GM19395 (cell line): Measurements from ENCODE around the gene PADI2.

Experiments
- ATAC-seq: cut with Tn5 transposase; IDR thresholded peaks from one replicate; pipeline ENCODE4 v1.9.1; 2021; ENCODE audit warnings: mild to moderate bottlenecking, moderate library complexity; ENCODE audit not compliant: unreplicated experiment

Gene PADI2

DNA sequence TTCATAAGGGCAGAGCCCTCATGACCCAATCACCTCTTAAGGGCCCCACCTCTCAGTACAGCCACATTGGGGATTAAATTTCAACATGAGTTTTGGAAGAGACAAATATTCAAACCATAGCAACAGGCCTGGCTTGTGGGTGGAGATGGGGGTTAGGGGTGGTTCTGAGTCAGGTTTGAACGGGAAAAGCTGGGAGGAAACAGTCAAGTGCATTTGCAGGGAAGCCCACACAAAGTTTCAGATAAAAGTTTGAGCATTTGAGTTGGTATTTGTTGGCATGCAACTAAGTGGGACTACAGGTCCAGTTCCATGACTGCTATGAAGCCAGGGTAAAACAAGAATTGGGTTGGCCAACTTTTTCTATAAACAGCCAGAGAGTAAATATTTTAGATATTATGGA is 21.0 kb upstream of the PADI2 start:
- no peak for ATAC-seq

- no peak for ATAC-seq
Measured at GRCh38 chr1:17139637-17140036, 20.4 kb upstream of the PADI2 start.

DNA sequence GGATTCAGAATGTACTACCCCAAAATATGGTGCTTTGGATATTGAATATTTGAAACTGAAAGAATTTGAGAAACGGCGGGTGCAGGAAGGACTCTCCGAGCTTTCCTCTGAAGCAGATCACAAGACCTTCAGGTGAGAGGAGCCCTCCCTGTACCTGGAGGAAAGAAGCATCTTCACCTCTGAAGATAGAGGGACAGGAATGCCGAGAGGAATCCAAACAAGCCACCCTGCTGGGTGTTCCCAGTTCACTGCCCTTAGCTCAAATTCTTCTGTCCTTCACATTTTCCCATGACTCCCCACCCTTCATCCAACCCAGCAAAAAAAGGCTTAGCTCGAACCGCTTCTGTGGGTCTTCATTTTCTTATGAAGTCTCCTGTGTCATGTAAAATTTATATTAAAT is 18.2 kb upstream of the PADI2 start:
- no peak for ATAC-seq

- no peak for ATAC-seq
Measured at GRCh38 chr1:17136936-17137335, 17.7 kb upstream of the PADI2 start.

DNA sequence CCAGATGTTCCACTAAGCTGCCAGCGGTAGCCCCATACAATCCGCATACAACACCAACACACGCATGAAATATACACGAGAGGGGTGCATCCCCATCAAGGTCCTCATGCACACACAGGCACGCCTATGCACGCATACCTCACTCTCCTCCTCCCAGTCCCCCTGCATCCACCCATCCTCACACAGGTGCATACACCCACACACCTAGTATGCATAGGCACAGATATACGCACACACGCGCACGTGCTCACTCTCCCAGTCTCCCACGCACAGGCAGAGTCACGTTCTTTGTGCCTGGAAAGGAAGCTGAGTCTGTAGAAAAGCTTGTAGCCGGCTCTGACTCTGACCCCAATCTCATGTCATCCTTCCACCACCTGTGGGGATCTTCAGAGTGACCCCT is 16.9 kb upstream of the PADI2 start:
- ATAC-seq = no peak

GRCh38 chr1:17135530-17135929 is 16.3 kb upstream of the PADI2 start:
- ATAC-seq = no peak

DNA sequence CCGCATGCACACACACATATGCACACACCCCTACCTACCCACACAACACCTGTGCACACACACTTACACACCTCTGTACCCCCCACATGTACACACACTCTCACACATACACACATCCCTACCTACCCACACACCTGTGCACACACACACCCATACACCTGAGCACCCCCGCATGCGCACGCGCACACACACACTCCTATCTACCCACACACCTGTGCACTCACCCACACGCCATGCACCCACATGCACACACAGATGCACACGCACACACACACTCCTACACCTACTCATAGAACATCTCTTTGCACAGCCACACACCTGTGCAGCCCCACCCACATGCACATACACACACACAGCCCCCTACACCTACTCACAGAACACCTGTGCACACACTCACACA is 15.5 kb upstream of the PADI2 start:
- ATAC-seq = no peak

DNA sequence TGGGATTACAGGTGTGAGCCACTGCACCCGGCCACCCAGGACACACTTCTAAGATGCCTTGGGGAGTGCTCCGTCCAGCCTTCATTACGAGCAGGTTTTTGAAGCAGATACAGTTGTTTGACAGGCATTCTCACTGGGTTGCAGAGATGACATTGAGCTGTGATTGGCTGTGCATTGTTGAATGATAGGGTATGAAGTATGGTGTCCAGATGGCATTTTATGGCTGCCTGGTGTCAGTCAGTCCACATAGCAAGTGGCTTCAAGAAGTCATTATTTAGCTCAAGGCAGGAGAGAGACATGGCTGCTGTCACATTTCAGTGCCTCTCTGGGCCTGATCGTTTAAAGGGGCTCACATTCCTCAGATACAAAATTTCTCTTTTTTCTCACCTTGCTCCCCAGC is 14.8 kb upstream of the PADI2 start:
- ATAC-seq = no peak

GRCh38 chr1:17130138-17130635 is 10.9 kb upstream of the PADI2 start:
- no peak for ATAC-seq

DNA sequence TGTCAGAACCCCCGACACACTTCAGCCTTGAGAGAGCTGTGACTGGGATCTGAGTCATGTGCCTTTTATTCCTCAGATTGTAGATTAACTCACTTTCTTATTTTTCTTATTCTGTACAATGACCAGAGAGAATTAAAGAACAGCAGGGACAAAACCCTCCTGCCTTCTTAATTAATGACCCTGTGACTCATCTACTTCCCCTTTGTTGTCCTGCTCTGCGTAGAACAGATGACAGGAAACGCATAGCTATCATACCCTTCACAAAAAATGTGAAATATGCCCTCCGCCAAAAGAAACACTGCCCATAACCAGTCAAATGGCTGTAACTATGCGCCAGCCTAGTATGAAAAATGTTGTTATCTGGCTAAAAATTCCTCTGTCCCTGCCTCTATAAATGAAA is 9.1 kb upstream of the PADI2 start:
- no peak for ATAC-seq

GRCh38 chr1:17125756-17126237 is 6.5 kb upstream of the PADI2 start:
- no peak for ATAC-seq

DNA sequence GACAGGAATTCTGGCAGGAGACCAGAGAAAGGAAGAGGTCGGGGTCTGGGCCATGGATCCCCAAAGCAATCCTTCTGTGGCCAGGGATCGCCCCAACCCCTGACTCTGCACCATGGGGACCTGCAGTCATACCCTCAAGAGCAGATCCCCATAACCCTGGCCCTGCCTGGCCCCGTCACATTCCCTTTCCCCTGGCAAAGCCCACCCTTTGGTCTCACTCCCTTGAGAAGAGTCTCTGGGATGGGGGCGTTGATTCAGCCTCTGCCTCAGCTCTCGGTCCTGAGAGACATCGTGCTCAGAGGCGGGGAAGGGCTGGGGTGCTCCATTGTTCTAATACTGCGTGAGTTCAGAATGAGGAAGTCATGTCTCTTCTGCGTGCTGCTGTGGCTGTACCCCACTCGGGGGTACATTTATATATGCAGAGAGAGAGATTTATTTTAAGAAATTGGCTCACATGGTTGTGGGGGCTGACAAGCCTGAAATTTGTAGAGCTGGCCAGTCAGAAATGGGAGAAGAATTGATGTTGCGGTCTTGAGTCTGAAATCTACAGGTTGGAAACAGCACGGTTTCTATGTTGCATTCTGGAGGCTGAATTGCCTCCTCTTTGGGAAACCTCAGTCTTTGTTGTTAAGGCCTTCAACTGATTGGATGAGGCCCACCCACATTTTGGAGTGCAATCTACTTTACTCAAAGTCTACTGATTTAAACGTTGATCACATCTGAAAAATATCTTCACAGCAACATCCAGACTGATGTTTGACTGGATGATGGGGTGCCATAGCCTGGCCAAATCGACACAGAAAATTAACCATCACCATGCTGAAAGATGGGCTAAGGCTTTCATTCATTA is 4.2 kb upstream of the PADI2 start:
- no peak for ATAC-seq

DNA sequence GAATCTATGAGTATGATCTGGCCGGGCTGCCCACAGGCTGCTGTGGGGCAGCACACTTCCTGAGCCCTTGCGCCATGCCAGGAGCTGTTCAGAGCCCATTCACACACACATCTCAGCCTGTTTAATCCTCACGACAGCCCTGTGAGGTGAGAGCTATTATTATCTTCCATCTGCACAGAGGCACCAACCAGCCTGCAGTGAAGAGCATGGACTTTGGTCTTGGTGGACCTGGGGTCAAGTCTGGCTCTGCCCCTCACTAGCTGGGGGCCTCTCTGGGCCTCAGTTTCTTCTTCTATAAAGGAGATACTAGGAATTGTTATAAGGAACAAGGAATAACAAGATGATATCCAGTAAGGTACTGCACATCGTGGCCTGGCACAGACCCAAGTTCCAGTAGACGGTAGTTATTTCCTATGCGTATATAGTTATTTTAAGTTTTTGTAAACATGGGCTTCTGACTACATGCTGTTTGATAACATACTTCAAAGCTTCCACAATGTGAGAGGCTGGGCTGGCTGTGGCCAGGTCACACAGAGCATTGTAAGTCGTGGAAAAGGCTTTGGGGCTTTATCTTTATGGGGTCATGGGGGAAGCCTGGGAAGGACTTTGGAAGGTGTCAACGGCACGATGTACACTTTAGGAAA is 3.4 kb upstream of the PADI2 start:
- ATAC-seq = no peak

GRCh38 chr1:17121881-17122280 is 2.6 kb upstream of the PADI2 start:
- ATAC-seq = no peak

DNA sequence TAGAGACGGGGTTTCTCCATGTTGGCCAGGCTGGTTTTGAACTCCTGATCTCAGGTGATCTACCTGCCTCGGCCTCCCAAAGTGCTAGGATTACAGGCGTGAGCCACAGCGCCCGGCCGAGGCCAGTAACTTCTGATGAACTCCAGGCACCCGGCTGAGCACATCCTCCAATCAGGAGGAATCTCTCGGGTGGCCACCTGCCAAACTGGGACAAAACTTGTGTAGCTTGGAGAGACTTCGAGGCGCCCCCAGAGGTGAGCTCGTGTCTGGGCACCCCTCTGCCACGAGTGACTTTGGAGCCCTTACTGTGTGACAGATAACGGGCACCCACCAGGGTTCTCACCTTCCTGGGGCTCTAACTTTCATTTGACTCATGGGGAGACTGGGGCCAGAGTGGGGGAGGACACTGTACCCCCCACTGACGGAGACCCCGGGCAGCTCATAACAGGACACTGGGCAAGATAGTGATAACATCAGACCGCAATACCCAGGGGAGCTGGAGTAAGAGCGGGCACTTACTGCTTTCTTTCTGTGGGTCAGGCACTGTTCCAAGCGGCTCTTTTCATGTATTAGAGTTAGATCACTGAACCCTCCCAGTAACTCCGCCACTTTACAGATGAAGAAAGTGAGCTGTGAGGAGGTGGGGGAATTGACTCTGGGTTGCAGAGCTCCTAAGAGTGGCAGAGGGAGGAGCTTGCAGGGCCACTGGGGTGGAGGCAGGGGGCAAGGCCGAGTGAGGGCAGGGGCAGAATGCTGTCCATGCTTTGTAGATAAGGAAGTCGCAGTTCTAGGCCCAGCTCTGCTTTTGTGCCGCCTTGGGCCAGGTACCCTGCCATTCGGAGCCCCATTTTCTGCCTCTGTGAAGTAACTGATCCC is 1.9 kb upstream of the PADI2 start:
- ATAC-seq = no peak

DNA sequence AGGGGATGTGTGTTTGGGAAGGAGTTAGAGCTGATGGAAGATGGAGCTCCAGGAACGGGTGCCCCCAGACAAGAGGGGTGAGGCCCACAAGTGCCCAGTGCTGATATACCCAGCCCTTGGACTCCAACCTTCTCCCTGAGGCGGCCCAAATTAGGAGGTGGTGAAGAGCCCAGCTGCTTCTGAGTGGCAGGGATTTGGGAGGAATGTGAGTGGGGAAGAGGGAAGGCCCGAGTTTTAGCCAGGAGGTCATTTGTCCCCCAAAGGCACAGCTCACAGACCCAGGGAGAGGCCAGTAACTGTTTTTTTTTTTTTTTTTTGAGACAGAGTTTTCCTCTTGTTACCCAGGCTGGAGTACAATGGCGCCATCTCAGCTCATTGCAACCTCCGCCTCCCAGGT is 1.2 kb upstream of the PADI2 start:
- ATAC-seq = no peak

GRCh38 chr1:17119773-17120480 is 676 bp upstream of the PADI2 start:
- no peak for ATAC-seq

DNA sequence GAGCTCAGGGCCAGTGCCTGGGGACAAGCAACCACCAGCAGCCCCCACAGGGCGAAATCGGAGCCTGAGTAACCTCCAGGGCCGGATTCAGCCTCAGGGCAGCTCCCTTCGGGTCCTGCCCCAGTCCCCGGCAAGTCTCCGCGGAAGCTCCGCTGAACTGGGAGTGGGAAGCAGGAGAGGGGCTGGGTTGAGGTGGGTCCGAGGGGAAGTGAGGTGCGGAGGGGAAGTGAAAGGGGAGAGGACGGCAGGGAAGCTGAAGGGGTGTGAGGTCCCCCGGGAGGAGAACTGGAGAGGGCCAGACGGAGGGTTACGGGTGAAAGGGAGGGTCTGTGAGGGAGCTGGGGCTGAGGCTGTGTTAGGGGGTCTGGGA is 560 bp downstream of the PADI2 start:
- ATAC-seq = no peak

GRCh38 chr1:17118268-17118667 is 983 bp downstream of the PADI2 start:
- ATAC-seq = no peak

DNA sequence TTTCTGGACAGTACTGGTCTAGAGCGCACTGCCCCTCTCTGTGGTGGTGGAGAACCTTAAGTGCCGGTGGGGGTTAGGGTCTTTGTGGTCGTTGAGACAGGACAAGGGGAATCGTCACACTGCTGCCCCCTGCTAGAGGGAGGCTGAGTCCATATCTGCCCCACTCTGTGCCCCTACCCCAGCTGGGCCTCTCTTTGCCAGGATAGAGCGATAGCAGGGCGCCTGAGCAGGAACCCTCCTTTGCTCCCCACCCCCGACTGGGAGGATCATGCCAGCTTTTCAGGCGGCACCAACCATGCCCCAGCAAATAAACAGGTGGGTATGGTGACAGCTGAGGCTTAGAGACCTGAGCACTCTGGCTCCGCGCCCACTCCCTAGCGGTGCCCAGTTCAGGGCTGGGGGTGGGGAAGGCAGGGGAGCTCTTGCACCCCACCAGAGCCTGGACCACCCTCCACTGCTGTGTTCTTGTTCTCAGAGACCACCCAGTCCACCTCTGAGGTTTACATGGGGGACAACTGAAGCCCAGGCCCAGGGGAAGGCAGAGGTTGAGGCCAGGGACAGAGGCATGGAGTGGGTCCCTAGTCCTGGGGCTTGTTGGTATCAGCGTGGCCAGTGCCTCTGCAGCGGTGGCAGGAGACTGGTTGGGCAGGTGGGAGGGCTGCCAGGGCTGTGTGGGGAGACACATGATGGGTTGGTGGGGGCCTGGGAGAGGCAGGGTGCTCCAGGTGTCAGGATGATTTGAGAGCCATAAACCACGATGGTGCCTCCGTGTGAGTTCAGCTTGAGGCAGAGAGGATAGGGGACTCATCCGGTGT is 1.6 kb downstream of the PADI2 start:
- ATAC-seq = no peak
